HG03060 (cell line): ENCODE results near the gene AADAC.
"Not testable (repeated sequence)": the region's sequence is repeated elsewhere in the genome, so short reads cannot be mapped to it uniquely, and the experiment has no call there.

Source experiments
- ATAC-seq: cut with Tn5 transposase; IDR thresholded peaks from one replicate; pipeline ENCODE4 v1.9.1; 2021; ENCODE audit warnings: low read depth, moderate number of reproducible peaks; ENCODE audit not compliant: unreplicated experiment

Gene AADAC

GRCh38 chr3:151813799-151814198 lies at the start of gene AADAC:
AADAC (plus strand) TSS chr3:151814116; CDS start chr3:151814163, 47 bp downstream.
- no peak for ATAC-seq

GRCh38 chr3:151764699-151765098 lies 49.2 kb upstream of the AADAC start:
- ATAC-seq, result not testable (repeated sequence)

- ATAC-seq, result no peak
These were observed 48.2 kb upstream of the AADAC start for GRCh38 chr3:151765685-151766084.

- no peak for ATAC-seq
These were observed 47.5 kb upstream of the AADAC start for GRCh38 chr3:151766454-151766853.

GRCh38 chr3:151768393-151768930 lies 45.5 kb upstream of the AADAC start:
- no peak for ATAC-seq

GRCh38 chr3:151769175-151769574 lies 44.7 kb upstream of the AADAC start:
- ATAC-seq, result no peak

GRCh38 chr3:151770956-151771355 lies 43.0 kb upstream of the AADAC start:
- no peak for ATAC-seq

- ATAC-seq, result no peak
These were observed 41.0 kb upstream of the AADAC start for GRCh38 chr3:151772825-151773480.

- no peak for ATAC-seq
These were observed 39.7 kb upstream of the AADAC start for GRCh38 chr3:151774235-151774634.

GRCh38 chr3:151774910-151775309 lies 39.0 kb upstream of the AADAC start:
- no peak for ATAC-seq

- no peak for ATAC-seq
These were observed 38.3 kb upstream of the AADAC start for GRCh38 chr3:151775314-151776258.

- no peak for ATAC-seq
These were observed 37.6 kb upstream of the AADAC start for GRCh38 chr3:151776259-151776740.

- no peak for ATAC-seq
These were observed 36.0 kb upstream of the AADAC start for GRCh38 chr3:151777880-151778279.

- no peak for ATAC-seq
These were observed 26.3 kb upstream of the AADAC start for GRCh38 chr3:151787626-151788025.

- no peak for ATAC-seq
These were observed 25.5 kb upstream of the AADAC start for GRCh38 chr3:151788401-151788800.

- ATAC-seq, result no peak
These were observed 24.0 kb upstream of the AADAC start for GRCh38 chr3:151789853-151790463.

- ATAC-seq, result not testable (repeated sequence)
These were observed 23.2 kb upstream of the AADAC start for GRCh38 chr3:151790763-151791162.

- no peak for ATAC-seq
These were observed 21.5 kb upstream of the AADAC start for GRCh38 chr3:151792411-151792810.

GRCh38 chr3:151793636-151794035 lies 20.3 kb upstream of the AADAC start:
- no peak for ATAC-seq

GRCh38 chr3:151794080-151794479 lies 19.8 kb upstream of the AADAC start:
- no peak for ATAC-seq

GRCh38 chr3:151795276-151795675 lies 18.6 kb upstream of the AADAC start:
- no peak for ATAC-seq
